ENCODE data around the gene RNFT1.
"Not testable (repeated sequence)": the region's sequence is repeated elsewhere in the genome, so short reads cannot be mapped to it uniquely, and the experiment has no call there.

DNA sequence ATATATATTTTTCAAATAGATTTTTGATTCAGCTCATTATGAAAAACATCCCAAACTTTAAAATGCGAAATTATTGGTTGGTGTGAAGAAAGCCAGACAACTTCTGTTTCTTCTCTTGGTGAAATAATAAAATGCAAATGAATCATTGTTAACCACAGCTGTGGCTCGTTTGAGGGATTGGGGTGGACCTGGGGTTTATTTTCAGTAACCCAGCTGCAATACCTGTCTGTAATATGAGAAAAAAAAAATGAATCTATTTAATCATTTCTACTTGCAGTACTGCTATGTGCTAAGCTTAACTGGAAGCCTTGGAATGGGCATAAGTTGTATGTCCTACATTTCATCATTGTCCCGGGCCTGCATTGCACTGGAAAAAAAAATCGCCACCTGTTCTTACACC, 17.2 kb downstream of the RNFT1 start:
- not testable (repeated sequence) for TF ChIP-seq EZH2 (IDR thresholded peaks at IDR 0.05; ENCODE audit: borderline replicate concordance, insufficient read depth, low read depth, low read length, poor library complexity, severe bottlenecking); CTCF (IDR thresholded peaks at IDR 0.05)

Measured in B cell (primary cell).